Stimulated activated CD4-positive, alpha-beta T cell treated with anti-CD3 and anti-CD28 coated beads, Interleukin-15, amount 100 ng/mL, for 48 hours (primary cell): ENCODE measurements around the gene SAMD11.
"Not testable (repeated sequence)": the region's sequence is repeated elsewhere in the genome, so short reads cannot be mapped to it uniquely, and the experiment has no call there.

Experiments used
- DNase-seq, 2 donors: peaks; one replicate each; pipeline ENCODE4 v3.0.0-alpha.2; 2020; ENCODE audit warnings: low read depth in 2 of 2

The SAMD11 gene

GRCh38 chr1:923131-923990, at the start of gene SAMD11:
Gene SAMD11, plus strand, starts transcription at chr1:923923. Its CDS starts 509 bp downstream, at chr1:924432.
- DNase-seq: no peak

- DNase-seq: not testable (repeated sequence)
These were observed 47.1 kb upstream of the SAMD11 start for GRCh38 chr1:876428-877208.

- not testable (repeated sequence) for DNase-seq
These were observed 46.3 kb upstream of the SAMD11 start for GRCh38 chr1:877209-877986.

- DNase-seq: not testable (repeated sequence)
These were observed 43.2 kb upstream of the SAMD11 start for GRCh38 chr1:880511-880910.

GRCh38 chr1:880915-881314, 42.8 kb upstream of the SAMD11 start:
- DNase-seq: not testable (repeated sequence)

GRCh38 chr1:886311-886710, 37.4 kb upstream of the SAMD11 start:
- no peak for DNase-seq

GRCh38 chr1:886760-887159, 37.0 kb upstream of the SAMD11 start:
- DNase-seq: no peak

GRCh38 chr1:888297-888696, 35.4 kb upstream of the SAMD11 start:
- no peak for DNase-seq

GRCh38 chr1:889774-890173, 33.9 kb upstream of the SAMD11 start:
- not testable (repeated sequence) for DNase-seq

GRCh38 chr1:890234-890633, 33.5 kb upstream of the SAMD11 start:
- not testable (repeated sequence) for DNase-seq

- no peak for DNase-seq
These were observed 33.1 kb upstream of the SAMD11 start for GRCh38 chr1:890661-891060.

GRCh38 chr1:897226-897625, 26.5 kb upstream of the SAMD11 start:
- DNase-seq: no peak

- not testable (repeated sequence) for DNase-seq
These were observed 25.8 kb upstream of the SAMD11 start for GRCh38 chr1:897951-898350.

GRCh38 chr1:899636-900317, 23.9 kb upstream of the SAMD11 start:
- DNase-seq: no peak

GRCh38 chr1:901108-901859, 22.4 kb upstream of the SAMD11 start:
- DNase-seq: no peak

- no peak for DNase-seq
These were observed 20.9 kb upstream of the SAMD11 start for GRCh38 chr1:902802-903201.

GRCh38 chr1:903305-903704, 20.4 kb upstream of the SAMD11 start:
- DNase-seq: no peak

- DNase-seq: no peak
These were observed 19.9 kb upstream of the SAMD11 start for GRCh38 chr1:903721-904271.

- DNase-seq: peak; percentile 68 to 80
These were observed 19.3 kb upstream of the SAMD11 start for GRCh38 chr1:904310-904950.
